Skin epidermis (tissue), 12 donors: Measurements from ENCODE around the gene MAP3K6.

ENCODE experiments used
- H3K27ac ChIP-seq, 21 experiments: fragments of 200-600 bp; sonication (generic) in 11 of 21; one replicate each; pipeline ENCODE4 v1.5.0; 2020; ENCODE audit warnings: mild to moderate bottlenecking in 3 of 21, inconsistent platforms in 2 of 21, moderate library complexity in 2 of 21
- H3K4me3 ChIP-seq, 7 experiments: fragments of 200-600 bp; sonication (generic) in 2 of 7; one replicate each; pipeline ENCODE4 v1.5.0; 2020; ENCODE audit warnings: inconsistent platforms in 2 of 7, mild to moderate bottlenecking in 2 of 7, moderate library complexity in 1 of 7

MAP3K6 gene

GRCh38 chr1:27380766-27381733 lies 14.3 kb upstream of the MAP3K6 start:
- Histone ChIP-seq H3K4me3 (no peak overlapping the region), H3K27ac (peak overlapping the region in 13 of 21 experiments; percentile 25 to 73 (median 39))

- Histone ChIP-seq H3K4me3 (no peak overlapping the region), H3K27ac (peak overlapping the region in 13 of 21 experiments; percentile 3 to 73 (median 51))
Measured at GRCh38 chr1:27380224-27380623, 13.5 kb upstream of the MAP3K6 start.

- H3K27ac ChIP-seq: peak overlapping the region in 15 of 21 experiments; percentile 3 to 73 (median 41)
- H3K4me3 ChIP-seq: no peak overlapping the region
Measured at GRCh38 chr1:27379564-27380122, 12.9 kb upstream of the MAP3K6 start.

- Histone ChIP-seq H3K4me3 (no peak overlapping the region), H3K27ac (peak overlapping the region in 4 of 21 experiments; percentile 5 to 44 (median 22))
Measured at GRCh38 chr1:27377760-27378495, 11.2 kb upstream of the MAP3K6 start.

GRCh38 chr1:27374362-27375086 lies 7.8 kb upstream of the MAP3K6 start, which contains the start of gene FCN3:
FCN3 (minus strand) TSS chr1:27374824; CDS start chr1:27374818, 6 bp downstream.
- Histone ChIP-seq H3K27ac (no peak within 1 kb of the TSS), H3K4me3 (no peak within 1 kb of the TSS)

- Histone ChIP-seq H3K4me3 (no peak overlapping the region), H3K27ac (no peak overlapping the region)
Measured at GRCh38 chr1:27372808-27373690, 6.3 kb upstream of the MAP3K6 start.

- H3K27ac ChIP-seq: no peak overlapping the region
Measured at GRCh38 chr1:27372022-27372807, 5.5 kb upstream of the MAP3K6 start.

GRCh38 chr1:27368869-27369582 lies 2.3 kb upstream of the MAP3K6 start:
- Histone ChIP-seq H3K4me3 (no peak overlapping the region), H3K27ac (peak overlapping the region in 13 of 21 experiments; percentile 3 to 76 (median 55))

More at GRCh38 chr1:27372022-27372807, 5.5 kb upstream of the MAP3K6 start:
- H3K4me3 ChIP-seq: no peak overlapping the region

GRCh38 chr1:27367160-27367650 lies 444 bp upstream of the MAP3K6 start:
- peak overlapping the region in 20 of 21 experiments; percentile 90 to 99 (median 96) for H3K27ac ChIP-seq
- H3K4me3 ChIP-seq: peak overlapping the region; percentile 55 to 83 (median 69)

GRCh38 chr1:27366113-27366410 lies 699 bp downstream of the MAP3K6 start:
- Histone ChIP-seq H3K27ac (peak overlapping the region; percentile 66 to 99 (median 96)), H3K4me3 (peak overlapping the region; percentile 55 to 83 (median 69))

GRCh38 chr1:27365372-27366112 lies 1.2 kb downstream of the MAP3K6 start:
- peak overlapping the region; percentile 55 to 83 (median 69) for H3K4me3 ChIP-seq
- H3K27ac ChIP-seq: peak overlapping the region; percentile 66 to 99 (median 96)

GRCh38 chr1:27364696-27365371 lies 1.9 kb downstream of the MAP3K6 start:
- Histone ChIP-seq H3K27ac (peak overlapping the region in 19 of 21 experiments; percentile 57 to 99 (median 96)), H3K4me3 (peak overlapping the region; percentile 55 to 83 (median 69))

GRCh38 chr1:27363766-27364695 lies 2.7 kb downstream of the MAP3K6 start:
- Histone ChIP-seq H3K27ac (peak overlapping the region in 8 of 21 experiments; percentile 57 to 99 (median 96)), H3K4me3 (peak overlapping the region in 1 of 7 experiments; percentile 75)

GRCh38 chr1:27361553-27361952 lies 5.2 kb downstream of the MAP3K6 start:
- H3K27ac ChIP-seq: no peak overlapping the region
- no peak overlapping the region for H3K4me3 ChIP-seq
